GM19397 (cell line): ENCODE measurements around the gene STRA8.
A peak's percentile ranks its signal among the peaks of the same experiment; 100 is the strongest.

Source experiments
- ATAC-seq: cut with Tn5 transposase; IDR thresholded peaks from one replicate; pipeline ENCODE4 v1.9.1; 2021; ENCODE audit warnings: mild to moderate bottlenecking, moderate library complexity; ENCODE audit not compliant: unreplicated experiment

Gene STRA8

DNA sequence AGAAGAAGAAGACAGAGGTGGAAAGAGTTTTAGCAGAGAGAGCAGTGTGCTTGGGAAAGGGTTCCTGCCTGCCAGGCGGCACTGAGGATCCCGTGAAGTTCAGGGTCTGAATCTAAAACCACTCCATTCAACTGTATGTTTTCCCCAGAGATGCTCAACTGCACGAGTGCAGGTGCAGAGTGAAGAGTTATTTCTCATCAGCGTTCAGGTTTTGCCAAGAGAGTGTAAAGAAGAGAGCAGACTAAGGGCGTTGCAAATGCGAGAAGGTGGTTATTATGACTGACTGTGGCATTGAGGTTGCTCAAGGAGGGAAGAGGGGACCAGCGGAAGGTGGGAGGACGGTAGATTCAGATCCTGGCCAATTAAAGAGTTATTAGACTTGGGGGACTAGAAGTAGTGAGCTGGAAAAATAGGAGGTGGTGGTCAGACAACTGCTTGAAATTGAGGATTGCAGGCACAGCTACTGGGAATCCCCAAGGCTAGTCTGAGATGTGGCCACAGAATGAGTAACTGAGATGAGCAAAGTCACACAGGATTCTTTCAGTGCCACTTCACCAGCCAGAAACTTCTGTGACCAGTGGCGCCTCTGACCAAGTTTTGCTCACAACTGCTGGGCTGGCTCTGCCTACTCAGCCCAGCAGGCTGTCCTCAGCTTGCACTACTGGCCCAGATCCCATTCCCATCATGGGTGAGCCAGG, 29.1 kb downstream of the STRA8 start:
- ATAC-seq = no peak

DNA sequence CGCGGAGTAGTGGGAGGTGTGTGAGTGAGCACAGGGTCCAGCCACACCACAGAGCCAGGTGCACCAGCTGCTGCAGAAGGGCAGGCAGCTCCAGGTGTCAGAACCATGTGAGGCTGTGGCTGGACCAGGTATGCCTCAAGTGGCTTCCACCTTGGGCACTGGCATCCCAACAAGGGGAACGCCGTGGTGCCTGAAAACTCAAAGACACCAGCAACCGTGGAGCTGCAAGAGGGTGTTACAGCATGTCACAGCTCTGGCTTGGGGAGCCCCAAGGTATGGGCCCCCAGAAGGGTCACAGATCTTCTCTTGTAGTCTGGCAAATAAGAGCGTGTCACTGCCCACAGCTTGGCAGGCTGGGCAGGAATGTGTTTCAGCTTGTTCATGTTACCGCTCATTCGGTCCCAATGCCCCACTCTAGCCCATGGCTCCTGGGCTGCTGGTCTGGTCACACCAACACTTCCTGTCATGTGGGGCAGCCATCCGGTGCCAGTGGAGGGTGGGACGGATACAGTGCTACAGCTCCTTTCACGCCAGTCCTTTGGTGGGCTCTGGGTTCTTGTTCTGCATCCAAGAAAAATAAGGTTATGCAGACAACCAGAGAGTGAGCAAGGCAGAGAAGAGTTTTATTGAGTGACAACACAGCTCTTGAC, 29.8 kb downstream of the STRA8 start:
- no peak for ATAC-seq

DNA sequence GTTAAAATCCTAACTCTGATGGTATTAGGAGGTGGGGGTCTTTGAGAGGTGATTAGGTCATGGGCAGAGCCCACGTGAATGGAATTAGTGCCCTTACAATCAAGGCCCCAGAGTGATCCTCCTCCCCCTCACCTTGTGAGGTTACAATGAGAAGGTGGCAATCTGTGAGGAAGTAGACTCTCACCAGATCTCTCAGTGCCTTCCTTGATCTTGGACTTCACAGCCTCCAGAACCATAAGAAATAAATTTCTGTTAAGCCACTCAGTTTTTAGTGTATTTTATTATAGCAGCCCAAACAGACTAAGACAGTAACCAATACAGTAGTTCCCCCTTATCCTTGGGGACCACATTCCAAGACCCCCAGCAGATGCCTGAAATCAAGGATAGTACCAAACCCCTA, 32.0 kb downstream of the STRA8 start:
- no peak for ATAC-seq

DNA sequence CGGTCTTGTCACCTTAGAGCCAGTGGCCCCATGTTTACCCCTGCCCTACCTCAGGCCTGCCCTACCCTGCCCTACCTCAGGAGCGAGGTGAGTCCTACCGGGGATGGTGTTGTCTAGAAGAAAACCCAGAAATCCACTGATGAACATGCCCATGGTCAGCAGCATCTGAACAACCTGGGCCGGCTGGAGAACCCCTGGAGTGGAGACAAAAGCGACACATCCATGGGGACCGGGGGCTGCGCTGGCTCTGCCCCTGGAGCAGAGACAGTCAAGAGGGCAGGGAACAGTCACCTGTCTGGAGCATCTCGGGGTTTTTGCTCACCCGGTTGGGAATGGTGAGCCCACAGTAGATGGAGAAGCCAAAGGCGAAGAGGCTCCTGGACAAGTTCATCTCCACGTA, 36.3 kb downstream of the STRA8 start:
- ATAC-seq = no peak

- ATAC-seq = no peak
These were observed 37.1 kb downstream of the STRA8 start for GRCh38 chr7:135270577-135271254.

DNA sequence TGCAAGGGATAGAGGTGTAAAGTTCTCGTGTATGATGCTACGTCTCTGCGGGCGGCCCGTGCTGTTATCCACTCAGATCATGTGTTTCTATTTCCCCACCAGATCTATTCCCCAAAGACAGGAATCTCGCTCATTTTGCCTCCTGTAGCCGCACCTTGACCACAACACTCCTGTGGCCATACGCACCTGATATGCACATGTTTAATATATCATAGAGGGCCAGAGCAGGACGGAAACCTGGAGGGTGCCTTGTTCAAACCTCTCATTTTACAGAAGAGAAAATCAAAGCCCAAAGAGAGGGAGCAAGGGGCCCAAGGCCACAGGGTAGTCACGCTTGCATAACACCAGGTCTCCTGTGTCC, 37.6 kb downstream of the STRA8 start:
- ATAC-seq = no peak

GRCh38 chr7:135272303-135272702, 38.7 kb downstream of the STRA8 start:
- no peak for ATAC-seq

DNA sequence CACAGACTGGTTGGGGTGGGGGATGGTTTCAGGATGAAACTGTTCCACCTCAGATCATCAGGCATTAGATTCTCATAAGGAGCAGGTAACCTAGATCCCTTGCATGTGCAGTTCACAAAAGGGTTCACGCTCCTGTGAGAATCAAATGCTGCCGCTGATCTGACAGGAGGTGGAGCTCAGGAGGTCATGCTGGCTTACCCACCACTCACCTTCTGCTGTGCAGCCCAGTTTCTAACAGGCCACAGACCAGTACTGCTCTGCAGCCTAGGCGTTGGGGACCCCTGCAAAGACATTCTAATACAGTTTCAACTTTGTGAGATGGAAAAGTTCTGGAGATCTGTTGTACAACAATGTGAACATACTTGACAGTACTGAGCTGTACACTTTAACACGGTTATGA, 39.9 kb downstream of the STRA8 start:
- ATAC-seq = no peak

DNA sequence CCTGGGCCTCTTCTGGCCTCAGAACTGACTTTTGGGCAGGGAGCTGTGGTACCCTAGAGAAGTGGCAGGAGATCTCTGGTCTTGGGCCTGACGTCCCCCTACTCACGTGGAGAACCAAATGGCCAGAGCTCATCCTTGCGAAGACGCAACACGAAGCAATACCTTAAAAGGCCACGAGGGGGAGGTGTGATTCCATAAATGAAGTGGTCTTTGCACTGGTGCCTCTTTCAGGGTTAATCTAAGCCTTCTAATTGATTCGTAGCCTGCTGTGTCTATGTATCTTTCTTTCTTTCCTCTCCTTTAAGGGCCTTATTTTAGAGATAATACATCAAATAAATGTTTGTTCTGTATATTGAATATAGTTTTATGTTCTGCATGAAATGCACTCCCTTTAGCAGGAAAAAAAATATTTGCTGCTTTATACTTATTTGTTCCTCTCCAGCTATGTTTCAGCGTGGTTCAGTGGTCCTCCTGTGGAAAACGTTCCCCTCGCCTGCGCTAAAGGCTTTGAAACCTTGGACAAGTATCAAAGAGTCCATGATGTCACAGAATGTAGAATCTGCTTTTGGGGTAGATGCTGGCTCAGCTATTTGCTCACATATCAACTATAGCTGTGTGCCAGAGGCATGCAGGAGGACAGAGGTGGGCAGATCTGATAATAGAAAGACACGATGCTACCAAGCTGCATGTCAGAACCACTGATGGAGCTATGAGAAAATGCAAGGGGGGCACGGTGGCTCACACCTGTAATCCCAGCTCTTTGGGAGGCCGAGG, 41.0 kb downstream of the STRA8 start:
- no peak for ATAC-seq

GRCh38 chr7:135275971-135276580, 42.4 kb downstream of the STRA8 start:
- no peak for ATAC-seq

- no peak for ATAC-seq
These were observed 43.5 kb downstream of the STRA8 start for GRCh38 chr7:135277161-135277560.

DNA sequence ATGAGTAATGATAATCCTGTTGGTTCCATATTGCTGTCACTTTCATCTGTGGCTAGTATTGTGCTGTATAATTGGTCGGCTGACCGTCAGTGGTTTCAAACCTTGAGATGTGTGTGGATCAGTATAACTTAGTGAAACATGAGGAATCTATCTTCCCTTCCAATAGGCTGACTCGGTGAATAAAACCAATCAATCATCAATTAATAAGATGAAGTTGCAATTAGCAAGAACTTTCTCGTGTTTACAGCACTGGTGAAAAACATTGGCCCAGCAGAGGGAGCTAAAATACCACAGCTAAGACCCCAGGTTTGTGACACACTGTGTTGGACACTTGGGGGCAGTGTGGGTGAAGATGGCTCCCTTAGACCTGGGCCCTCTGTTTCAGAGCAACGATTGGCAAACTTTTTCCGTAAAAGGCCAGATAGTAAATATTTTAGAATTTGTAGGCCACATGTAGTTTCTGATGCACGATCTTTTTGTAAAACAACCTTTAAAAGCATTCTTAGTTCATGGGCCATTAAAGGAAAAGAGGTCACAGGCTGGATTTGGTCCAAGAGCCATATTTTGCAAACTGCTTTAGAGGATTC, 47.8 kb downstream of the STRA8 start:
- ATAC-seq = peak; percentile 93

DNA sequence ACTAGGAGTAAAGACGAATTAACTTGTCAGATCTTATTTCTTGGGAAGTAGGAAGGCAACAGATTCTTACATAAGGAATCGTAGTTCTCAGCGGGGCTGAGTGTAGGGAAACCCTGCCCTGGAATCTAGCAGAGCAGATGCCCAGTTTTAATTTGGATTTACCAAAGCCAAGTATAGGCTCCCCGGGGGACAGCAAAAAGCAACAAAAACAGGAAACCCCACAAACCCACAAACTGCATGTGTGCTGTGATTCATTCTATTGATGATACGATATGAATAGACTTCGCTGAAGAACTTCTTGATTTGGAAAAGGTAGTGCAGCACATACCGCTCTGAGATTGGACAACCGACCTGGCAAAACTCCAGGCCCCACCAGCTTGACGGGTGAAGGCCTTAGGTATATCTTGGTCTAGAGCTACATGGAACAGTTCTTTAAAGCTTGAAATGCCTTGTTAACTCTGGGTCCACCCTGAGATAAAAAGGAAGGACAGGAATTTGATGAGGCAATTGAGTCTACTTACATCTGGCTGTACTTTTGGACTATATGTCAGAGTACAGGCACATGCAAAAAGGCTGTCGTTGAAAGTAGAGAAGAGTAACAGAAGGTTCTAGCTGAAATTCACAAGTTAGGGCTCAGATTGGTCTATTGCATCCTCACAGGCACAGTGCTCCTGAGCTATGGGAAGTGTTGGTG, 49.1 kb downstream of the STRA8 start:
- no peak for ATAC-seq

- no peak for ATAC-seq
These were observed 50.5 kb downstream of the STRA8 start for GRCh38 chr7:135283959-135284638.

DNA sequence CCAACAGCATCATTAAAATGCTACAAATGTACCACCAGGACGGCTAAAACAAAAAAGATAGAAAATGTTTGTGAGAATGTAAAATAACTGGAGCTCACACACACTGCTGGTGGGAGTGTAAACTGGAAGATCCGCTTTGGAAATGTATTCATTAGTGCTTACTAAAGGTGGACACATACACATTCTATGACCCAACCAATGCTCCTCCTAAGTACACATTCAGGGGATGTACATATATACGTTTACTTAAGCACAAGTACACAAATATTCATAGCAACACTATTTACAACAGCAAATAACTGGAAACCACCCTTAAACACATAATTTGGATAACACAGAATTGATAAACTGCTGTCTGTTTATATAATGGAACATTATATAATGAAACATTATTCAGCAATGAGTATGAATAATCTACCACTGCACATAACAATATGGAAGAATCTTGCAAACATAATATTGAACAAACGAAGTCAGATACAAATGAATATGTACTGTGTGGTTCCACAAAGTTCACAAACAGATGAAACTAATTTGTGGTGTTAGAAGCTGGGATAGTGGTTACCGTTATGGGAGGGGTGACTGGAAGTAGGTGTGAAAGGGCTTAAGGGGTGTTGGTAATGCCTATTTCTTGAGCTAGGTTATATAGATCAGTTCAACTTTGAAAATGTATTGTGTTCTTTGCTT, 52.1 kb downstream of the STRA8 start:
- no peak for ATAC-seq

DNA sequence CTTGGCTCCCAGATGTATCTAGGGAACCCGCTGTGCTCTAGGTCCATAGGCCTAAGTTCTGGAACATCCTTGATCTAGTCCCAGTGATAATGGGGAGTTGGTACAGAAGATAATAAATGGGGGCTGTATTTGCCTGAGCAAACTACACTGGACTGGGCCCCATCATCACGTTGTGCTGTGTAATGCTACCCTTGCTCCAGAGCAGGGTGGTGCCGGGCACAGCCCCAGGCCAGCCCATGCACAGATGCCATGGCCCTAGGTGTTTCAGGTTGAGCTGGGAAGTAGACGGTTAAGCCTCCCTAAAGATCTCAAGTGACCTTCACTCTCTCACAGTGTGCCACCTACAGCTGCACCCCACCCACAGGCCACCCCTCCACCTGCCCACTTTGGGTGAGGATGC, 53.2 kb downstream of the STRA8 start:
- ATAC-seq = no peak

DNA sequence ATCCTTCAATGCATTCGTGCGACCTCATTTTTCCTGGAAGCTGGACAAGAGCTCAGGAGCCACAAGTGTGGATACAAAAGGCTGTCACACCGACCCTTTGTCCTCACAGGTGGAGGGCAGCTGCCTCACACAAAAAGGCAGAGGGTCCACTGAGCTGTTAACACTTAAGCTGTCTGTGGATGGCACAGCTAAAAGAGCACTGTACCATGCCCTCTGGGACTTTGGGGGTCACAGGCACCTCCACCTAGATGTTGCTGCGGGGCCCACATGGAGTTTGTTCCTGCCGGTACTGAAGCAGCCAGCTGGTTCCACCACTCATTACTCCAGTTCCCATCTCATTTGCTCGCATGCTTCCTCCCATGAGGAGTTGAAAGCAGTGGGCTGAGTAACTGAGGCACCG, 57.0 kb downstream of the STRA8 start:
- no peak for ATAC-seq

GRCh38 chr7:135291809-135292253, 58.2 kb downstream of the STRA8 start:
- no peak for ATAC-seq

GRCh38 chr7:135299235-135299634, 65.6 kb downstream of the STRA8 start:
- ATAC-seq = no peak
